T-helper 2 cell treated with Interferon-gamma antibody and Interleukin-4, amounts not matched to agents 100 ng/mL and 5 ng/mL, for 36 hours (primary cell): ENCODE measurements around the gene FHIT. TPM values are rescaled to one million over a fixed set of nuclear protein-coding genes. Genes with fewer than 3 reads are reported as not detected.

Experiments used
- intact Hi-C: fragments of 100-400 bp; cut with micrococcal nuclease; formaldehyde crosslinking; loops from one replicate; pipeline ENCODE4 v1.15.1; 2023
- total RNA-seq: library from RNA; stranded (reverse); gene quantifications from 2 replicates; pipeline ENCODE4 v1.2.3, GENCODE V29; 2022

FHIT gene
- total RNA-seq, 1 donor from 2014 or later: 40.4 TPM

GRCh38 chr3:59717679-59718205 lies 1533.5 kb downstream of the FHIT start:
- intact Hi-C loops: no loop called here

GRCh38 chr3:59714066-59714465 lies 1537.2 kb downstream of the FHIT start:
- intact Hi-C loops: loop anchor here (5.0 kb wide), 1 partner anchor 58 kb away; no protein-coding TSS in a partner anchor

GRCh38 chr3:59710554-59710953 lies 1540.7 kb downstream of the FHIT start:
- intact Hi-C loops: loop anchor here (5.0 kb wide), 1 partner anchor 62 kb away; no protein-coding TSS in a partner anchor

- intact Hi-C loops: loop anchor here (5.0 kb wide), 1 partner anchor 62 kb away; no protein-coding TSS in a partner anchor
Measured at GRCh38 chr3:59709702-59710553, 1541.3 kb downstream of the FHIT start.

GRCh38 chr3:59708202-59708601 lies 1543.0 kb downstream of the FHIT start:
- intact Hi-C loops: no loop called here

- intact Hi-C loops: no loop called here
Measured at GRCh38 chr3:59704292-59704691, 1547.0 kb downstream of the FHIT start.

- intact Hi-C loops: no loop called here
Measured at GRCh38 chr3:59699648-59700320, 1551.5 kb downstream of the FHIT start.
